GM23338 (cell line): ENCODE measurements around the gene DDX50. TPM values are rescaled to one million over a fixed set of nuclear protein-coding genes. Genes with fewer than 3 reads are reported as not detected.

Source experiments
- CREB1 ChIP-seq: fragments of 250-450 bp; sonication (Bioruptor Pico); IDR thresholded peaks from 2 replicates; pipeline ENCODE4 v1.5.0; 2020; ENCODE audit warnings: low read depth, mild to moderate bottlenecking, moderate library complexity
- ETS1 ChIP-seq: IDR thresholded peaks from 2 replicates; pipeline ENCODE4 v1.6.1; 2016; ENCODE audit warnings: antibody characterized with exemption
- EZH2 ChIP-seq: fragments of 200-600 bp; sonication (generic); IDR thresholded peaks from one replicate; pipeline ENCODE4 v1.8.0; 2017; ENCODE audit warnings: antibody characterized with exemption, mild to moderate bottlenecking, low read depth; ENCODE audit not compliant: unreplicated experiment
- NANOG ChIP-seq: IDR thresholded peaks from 2 replicates; pipeline ENCODE4 v1.6.1; 2016; ENCODE audit warnings: antibody characterized with exemption, borderline replicate concordance
- REST ChIP-seq: IDR thresholded peaks from one replicate; pipeline ENCODE4 v1.6.1; 2018; ENCODE audit warnings: antibody characterized with exemption; ENCODE audit not compliant: unreplicated experiment
- STAT1 ChIP-seq: IDR thresholded peaks from one replicate; pipeline ENCODE4 v1.6.1; 2016; ENCODE audit warnings: antibody characterized with exemption; ENCODE audit not compliant: unreplicated experiment
- ZNF114 ChIP-seq: fragments of 250-450 bp; sonication (Bioruptor Pico); IDR thresholded peaks from 2 replicates; pipeline ENCODE4 v1.5.0; 2020; ENCODE audit warnings: mild to moderate bottlenecking, moderate library complexity
- ZNF331 ChIP-seq: fragments of 250-450 bp; sonication (Bioruptor Pico); IDR thresholded peaks from 2 replicates; pipeline ENCODE4 v1.5.0; 2020; ENCODE audit warnings: low read depth, mild to moderate bottlenecking, moderate library complexity
- ZNF462 ChIP-seq: fragments of 250-450 bp; sonication (Bioruptor Pico); IDR thresholded peaks from 2 replicates; pipeline ENCODE4 v1.5.0; 2020; ENCODE audit warnings: mild to moderate bottlenecking, moderate library complexity
- polyA plus RNA-seq: library from polyadenylated mRNA; unstranded; fragments of >200 nt; fragmentation: Nextera tagmentation; extraction: Ambion mirVana; gene quantifications from 2 replicates; pipeline ENCODE4 v1.2.1, GENCODE V29; 2016
- total RNA-seq: library from RNA; depleted of rRNA; stranded (reverse); fragments of >200 nt; shearing (Covaris generic); gene quantifications from 2 replicates; pipeline ENCODE4 v1.2.3, GENCODE V29; 2014

The DDX50 gene
- total and polyA plus RNA-seq, 2 experiments from 2014 or later, result 37.2 TPM

- no peak for TF ChIP-seq ZNF462 (CRISPR knock-in tag)
- no peak for TF ChIP-seq ETS1
- no peak for TF ChIP-seq NANOG
- no peak for TF ChIP-seq ZNF114
- TF ChIP-seq EZH2, result no peak
- no peak for TF ChIP-seq ZNF331
- no peak for TF ChIP-seq REST
- TF ChIP-seq CREB1, result no peak
- no peak for TF ChIP-seq STAT1
Measured at GRCh38 chr10:68982389-68982788, 81.3 kb downstream of the DDX50 start (continued).
